DMS153 (cell line): Measurements from ENCODE around the gene TTLL13.

Source experiments
- DNase-seq: peaks from one replicate; lab custom pipeline; 2025; lab: John Stamatoyannopoulos, UW

TTLL13 gene

DNA sequence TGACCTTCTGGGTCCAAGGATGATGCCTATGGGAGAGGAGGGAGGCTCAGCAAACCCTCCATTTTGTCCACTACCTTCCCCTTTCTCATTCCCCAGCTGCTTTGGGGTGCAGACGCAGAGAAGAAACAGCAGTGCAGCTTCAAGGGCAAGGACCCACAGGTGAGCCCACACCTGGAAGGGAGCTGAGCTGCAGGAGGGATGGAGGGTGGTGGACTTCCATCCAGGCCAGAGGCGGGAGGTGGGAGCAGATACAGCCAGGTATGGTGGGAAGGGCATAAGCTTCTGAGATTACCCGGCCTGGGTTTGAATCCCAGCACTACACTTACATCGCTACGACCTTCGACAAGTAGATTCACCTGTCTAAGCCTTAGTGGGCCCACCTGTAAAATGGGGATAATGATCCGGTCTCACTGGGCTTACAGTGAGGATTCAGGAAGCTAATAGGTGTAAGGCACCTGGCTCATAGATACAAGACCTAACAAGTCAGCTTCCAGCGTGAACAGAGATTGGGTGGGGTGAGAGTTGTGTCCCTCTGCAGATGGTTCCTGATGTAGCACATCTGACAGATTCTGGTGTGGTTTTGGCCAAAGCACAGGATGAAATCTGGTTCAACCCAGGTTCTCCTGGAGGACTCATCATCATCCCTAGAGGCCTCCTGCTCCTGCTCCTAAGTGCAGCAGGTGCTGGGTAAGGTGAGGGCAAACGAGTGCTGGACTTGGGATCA lies 31.5 kb upstream of the TTLL13 start:
- no peak for DNase-seq

GRCh38 chr15:90219421-90220141 lies 29.8 kb upstream of the TTLL13 start:
- no peak for DNase-seq

- peak; percentile 1 for DNase-seq
These were observed 28.0 kb upstream of the TTLL13 start for GRCh38 chr15:90221246-90221900.

GRCh38 chr15:90222547-90222946 lies 26.8 kb upstream of the TTLL13 start:
- DNase-seq: no peak

DNA sequence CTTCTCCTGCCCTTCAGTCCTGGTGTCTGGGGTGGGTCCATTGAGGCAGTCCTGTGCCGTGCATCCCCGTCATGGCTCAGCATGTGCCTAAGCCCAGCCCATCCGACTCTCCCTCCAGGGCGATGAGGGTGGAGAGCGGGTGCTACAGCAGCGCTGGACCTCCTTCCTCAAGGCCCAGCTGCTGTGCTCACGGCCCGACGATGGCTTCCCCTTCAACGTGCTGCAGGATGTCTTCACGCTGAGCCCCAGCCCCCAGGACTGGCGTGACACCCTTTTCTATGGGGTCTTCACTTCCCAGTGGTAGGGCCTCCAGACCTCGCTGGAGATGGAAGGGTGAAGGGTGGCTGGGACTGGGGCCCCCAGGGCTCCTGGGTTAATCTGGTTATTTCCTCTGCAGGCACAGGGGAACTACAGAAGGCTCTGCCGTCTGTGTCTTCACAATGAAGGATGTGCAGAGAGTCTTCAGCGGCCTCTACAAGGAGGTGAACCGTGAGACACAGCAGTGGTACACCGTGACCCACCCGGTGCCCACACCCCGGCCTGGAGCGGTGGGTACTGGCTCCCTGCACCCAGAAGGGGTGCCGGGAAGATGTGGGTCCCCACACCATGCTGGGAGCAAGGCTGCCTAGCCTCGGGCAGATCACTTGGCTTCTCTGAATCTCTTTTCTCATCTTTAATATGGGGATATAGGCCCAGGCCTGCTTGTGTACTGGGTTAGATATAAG lies 25.8 kb upstream of the TTLL13 start:
- no peak for DNase-seq

DNA sequence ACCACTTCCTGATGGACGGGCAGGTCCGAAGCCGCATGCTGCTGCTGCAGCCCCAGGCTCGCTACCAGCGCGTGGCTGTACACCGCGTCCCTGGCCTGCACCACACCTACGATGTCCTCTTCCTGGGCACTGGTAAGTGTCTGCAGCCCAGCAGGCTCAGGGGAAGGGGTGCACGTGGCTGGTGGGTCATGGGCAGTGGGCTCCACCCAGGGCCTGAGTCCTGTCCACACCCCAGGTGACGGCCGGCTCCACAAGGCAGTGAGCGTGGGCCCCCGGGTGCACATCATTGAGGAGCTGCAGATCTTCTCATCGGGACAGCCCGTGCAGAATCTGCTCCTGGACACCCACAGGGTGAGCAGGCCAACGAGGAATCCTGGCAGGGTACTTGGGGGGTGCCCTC lies 24.3 kb upstream of the TTLL13 start:
- DNase-seq: no peak

DNA sequence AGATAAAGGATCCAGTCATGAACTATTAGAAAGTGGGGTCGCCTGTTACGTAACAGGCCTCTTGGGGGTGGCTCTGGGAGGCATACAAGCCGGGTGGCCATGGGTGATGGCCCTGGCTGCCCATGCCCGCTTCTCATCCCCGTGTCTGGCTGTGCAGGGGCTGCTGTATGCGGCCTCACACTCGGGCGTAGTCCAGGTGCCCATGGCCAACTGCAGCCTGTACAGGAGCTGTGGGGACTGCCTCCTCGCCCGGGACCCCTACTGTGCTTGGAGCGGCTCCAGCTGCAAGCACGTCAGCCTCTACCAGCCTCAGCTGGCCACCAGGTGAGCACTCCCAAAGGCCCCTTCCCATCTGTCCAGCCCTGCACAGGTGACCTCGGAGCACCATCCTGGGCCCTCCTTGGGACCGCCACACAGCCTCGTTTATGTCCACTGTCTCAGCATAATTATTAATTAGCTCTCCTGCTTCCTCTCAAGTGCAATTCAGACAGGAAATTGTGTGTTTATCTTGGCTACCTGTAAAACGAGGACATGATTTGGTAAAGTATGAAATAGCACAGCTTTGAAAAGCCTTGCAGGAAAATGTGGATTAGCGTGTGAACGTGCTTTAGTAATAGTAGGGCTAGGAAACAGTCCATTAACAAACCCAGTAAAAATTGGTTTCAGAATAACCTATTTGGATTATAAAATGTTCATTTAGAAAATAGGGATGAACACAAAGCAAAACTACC lies 23.7 kb upstream of the TTLL13 start:
- DNase-seq: peak; percentile 14

DNA sequence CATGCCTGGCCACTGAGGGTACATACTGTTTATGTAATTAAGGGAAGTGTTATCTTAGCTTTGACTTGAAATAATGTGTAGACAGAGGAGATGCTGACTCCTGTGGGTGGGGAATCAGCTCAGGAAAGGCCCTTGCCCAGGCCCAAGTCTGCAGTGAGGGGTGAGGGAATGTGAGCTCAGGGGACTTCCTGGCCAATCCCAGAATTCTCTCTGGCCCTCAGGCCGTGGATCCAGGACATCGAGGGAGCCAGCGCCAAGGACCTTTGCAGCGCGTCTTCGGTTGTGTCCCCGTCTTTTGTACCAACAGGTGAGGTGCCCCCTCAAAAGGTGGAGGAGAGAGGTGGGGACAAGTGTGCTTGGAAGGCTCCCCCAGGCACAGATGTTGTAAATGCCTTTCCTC lies 22.0 kb upstream of the TTLL13 start:
- no peak for DNase-seq

DNA sequence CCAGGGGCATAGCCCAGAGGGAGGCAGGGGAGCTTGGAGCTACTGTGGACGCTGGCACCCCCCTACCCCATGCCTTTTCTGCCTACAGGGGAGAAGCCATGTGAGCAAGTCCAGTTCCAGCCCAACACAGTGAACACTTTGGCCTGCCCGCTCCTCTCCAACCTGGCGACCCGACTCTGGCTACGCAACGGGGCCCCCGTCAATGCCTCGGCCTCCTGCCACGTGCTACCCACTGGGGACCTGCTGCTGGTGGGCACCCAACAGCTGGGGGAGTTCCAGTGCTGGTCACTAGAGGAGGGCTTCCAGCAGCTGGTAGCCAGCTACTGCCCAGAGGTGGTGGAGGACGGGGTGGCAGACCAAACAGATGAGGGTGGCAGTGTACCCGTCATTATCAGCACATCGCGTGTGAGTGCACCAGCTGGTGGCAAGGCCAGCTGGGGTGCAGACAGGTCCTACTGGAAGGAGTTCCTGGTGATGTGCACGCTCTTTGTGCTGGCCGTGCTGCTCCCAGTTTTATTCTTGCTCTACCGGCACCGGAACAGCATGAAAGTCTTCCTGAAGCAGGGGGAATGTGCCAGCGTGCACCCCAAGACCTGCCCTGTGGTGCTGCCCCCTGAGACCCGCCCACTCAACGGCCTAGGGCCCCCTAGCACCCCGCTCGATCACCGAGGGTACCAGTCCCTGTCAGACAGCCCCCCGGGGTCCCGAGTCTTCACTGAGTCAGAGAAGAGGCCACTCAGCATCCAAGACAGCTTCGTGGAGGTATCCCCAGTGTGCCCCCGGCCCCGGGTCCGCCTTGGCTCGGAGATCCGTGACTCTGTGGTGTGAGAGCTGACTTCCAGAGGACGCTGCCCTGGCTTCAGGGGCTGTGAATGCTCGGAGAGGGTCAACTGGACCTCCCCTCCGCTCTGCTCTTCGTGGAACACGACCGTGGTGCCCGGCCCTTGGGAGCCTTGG lies 21.3 kb upstream of the TTLL13 start:
- no peak for DNase-seq

- DNase-seq: no peak
These were observed 20.4 kb upstream of the TTLL13 start for GRCh38 chr15:90228960-90229359.

- no peak for DNase-seq
These were observed 19.3 kb upstream of the TTLL13 start for GRCh38 chr15:90230071-90230494.

GRCh38 chr15:90230610-90231009 lies 18.7 kb upstream of the TTLL13 start:
- DNase-seq: no peak

DNA sequence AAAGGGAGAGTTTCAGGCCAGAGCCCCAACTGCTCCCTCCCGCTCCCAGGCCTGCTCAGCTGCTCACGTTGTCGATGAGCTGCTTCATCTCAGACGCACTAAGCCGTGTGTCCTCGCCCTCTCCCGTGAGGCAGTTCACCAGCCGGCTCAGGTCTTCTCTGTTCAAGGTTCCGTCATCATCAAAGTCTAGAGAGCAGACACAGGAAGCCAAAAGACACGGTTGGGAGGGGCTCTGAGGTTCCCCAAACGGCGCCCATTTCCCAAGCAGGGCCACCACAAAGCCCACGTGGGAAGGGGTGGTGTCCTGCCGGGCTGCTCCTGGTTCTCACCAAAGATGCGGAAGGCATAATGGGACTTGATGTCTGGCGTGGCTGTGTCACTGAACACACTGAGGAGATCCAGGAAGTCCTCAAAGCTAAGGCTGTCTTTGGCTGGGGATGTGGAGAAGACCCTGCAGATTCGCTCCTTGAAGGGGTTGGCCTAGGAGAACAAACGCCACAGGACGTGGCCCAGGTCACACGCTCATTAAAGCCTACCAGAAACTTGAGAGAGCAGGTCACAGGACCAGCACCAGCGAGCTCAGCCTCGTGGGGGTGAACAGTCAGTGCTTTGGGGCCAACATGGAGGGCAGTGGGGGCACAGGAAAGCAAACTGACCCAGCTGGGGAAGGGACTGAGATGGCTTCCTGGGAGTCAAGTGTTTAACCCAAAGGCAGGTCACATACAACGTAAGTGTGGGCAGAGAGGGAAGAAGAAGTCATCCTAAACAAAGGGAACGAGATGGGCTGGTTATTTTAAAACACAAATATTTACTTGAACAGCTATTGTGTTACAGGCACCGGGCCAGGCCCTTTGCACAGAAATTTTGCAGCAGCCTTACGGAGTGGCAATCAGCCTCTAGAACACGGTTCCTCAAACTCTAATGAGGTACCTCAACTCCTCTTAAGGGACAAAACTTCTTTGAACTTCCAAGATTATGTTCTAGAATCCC lies 18.0 kb upstream of the TTLL13 start:
- DNase-seq: no peak

DNA sequence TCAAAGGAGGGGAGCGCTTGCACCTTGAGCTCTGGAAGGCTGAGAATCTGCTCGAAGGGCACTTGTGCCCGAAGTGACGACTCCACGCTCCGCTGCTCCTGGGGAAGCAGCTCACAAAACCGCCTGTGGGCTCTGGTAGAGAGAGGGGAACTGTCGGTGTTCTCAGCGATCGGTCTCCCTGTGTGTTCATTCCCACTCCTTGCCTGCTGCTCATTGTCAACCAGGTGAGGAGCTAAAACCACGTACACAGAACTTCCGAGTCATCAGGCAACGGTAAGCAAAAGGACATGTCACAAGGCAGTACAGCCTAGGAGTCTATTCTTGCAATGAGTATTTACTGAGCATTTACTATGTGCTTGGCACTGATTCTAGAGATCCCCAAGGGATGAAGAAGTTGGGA lies 17.2 kb upstream of the TTLL13 start:
- DNase-seq: no peak

- no peak for DNase-seq
These were observed 16.4 kb upstream of the TTLL13 start for GRCh38 chr15:90232941-90233386.

- peak; percentile 67 for DNase-seq
These were observed 15.8 kb upstream of the TTLL13 start, which contains the start of gene CIB1 for GRCh38 chr15:90233387-90234095. TSS of gene CIB1 (minus strand) at chr15:90233941. CDS start at chr15:90233885, 56 bp downstream.

- DNase-seq: no peak
These were observed 15.0 kb upstream of the TTLL13 start, which contains the start of gene GDPGP1 for GRCh38 chr15:90234096-90234988. TSS of gene GDPGP1 (plus strand) at chr15:90234209. CDS start at chr15:90240909, 6,700 bp downstream.
